Measurements from ENCODE around the gene DNALI1. TPM values are rescaled to one million over a fixed set of nuclear protein-coding genes. Genes with fewer than 3 reads are reported as not detected.
"Not testable (repeated sequence)": the region's sequence is repeated elsewhere in the genome, so short reads cannot be mapped to it uniquely, and the experiment has no call there.

The DNALI1 gene
- total RNA-seq, 2 donors from 2014 or later = 0.41 to 0.81 TPM

- not testable (repeated sequence) for H3K36me3 Mint-ChIP-seq (ENCODE audit: insufficient read depth in 2 of 2); DNase-seq; H3K4me3 Mint-ChIP-seq; H3K9me3 Mint-ChIP-seq; H3K27ac Mint-ChIP-seq; ATAC-seq (replicated peaks in 1 of 2)
- Mint-ChIP-seq H3K4me1 (ENCODE audit: low read depth) (peaks cover 17% of the 10 kb centered on the region), H3K27me3 (ENCODE audit: low read depth) (peaks cover 11% of the 10 kb centered on the region)
Observed at GRCh38 chr1:37559957-37560379, 3.2 kb downstream of the DNALI1 start.

- H3K36me3 Mint-ChIP-seq (ENCODE audit: insufficient read depth in 2 of 2) = no peaks in the 10 kb centered on the region
- peaks cover 17% of the 10 kb centered on the region for H3K4me1 Mint-ChIP-seq (ENCODE audit: low read depth)
- DNase-seq (no peak), ATAC-seq (replicated peaks in 1 of 2) (no peak)
- no peaks in the 10 kb centered on the region for H3K9me3 Mint-ChIP-seq
- H3K27me3 Mint-ChIP-seq (ENCODE audit: low read depth) = peaks cover 10% of the 10 kb centered on the region
- H3K4me3 Mint-ChIP-seq = no peak overlapping the region
- H3K27ac Mint-ChIP-seq = no peak overlapping the region
Observed at GRCh38 chr1:37560401-37561132, 3.8 kb downstream of the DNALI1 start.

GRCh38 chr1:37561133-37562132 is 4.7 kb downstream of the DNALI1 start:
- no peaks in the 10 kb centered on the region for H3K9me3 Mint-ChIP-seq
- H3K4me1 Mint-ChIP-seq (ENCODE audit: low read depth) = peaks cover 12% of the 10 kb centered on the region
- peaks cover 0 to under 1% of the 10 kb centered on the region in 2 donors for H3K36me3 Mint-ChIP-seq (ENCODE audit: insufficient read depth in 2 of 2)
- peak; percentile 47 to 61 for ATAC-seq (replicated peaks in 1 of 2)
- DNase-seq = peak; percentile 40 to 52
- H3K27ac Mint-ChIP-seq = no peak overlapping the region
- H3K27me3 Mint-ChIP-seq (ENCODE audit: low read depth) = peaks cover 1% of the 10 kb centered on the region
- no peak overlapping the region for H3K4me3 Mint-ChIP-seq

GRCh38 chr1:37562984-37563383 is 6.2 kb downstream of the DNALI1 start:
- peaks cover 4 to 10% of the 10 kb centered on the region in 2 donors for H3K36me3 Mint-ChIP-seq (ENCODE audit: insufficient read depth in 2 of 2)
- DNase-seq (no peak), ATAC-seq (replicated peaks in 1 of 2) (no peak)
- H3K4me1 Mint-ChIP-seq (ENCODE audit: low read depth) = peaks cover 4% of the 10 kb centered on the region
- no peaks in the 10 kb centered on the region for H3K9me3 Mint-ChIP-seq
- H3K27ac Mint-ChIP-seq = no peak overlapping the region
- no peak overlapping the region for H3K4me3 Mint-ChIP-seq
- H3K27me3 Mint-ChIP-seq (ENCODE audit: low read depth) = no peaks in the 10 kb centered on the region

- no peak for ATAC-seq (replicated peaks in 1 of 2)
- Mint-ChIP-seq H3K4me1 (ENCODE audit: low read depth) (no peaks in the 10 kb centered on the region), H3K9me3 (no peaks in the 10 kb centered on the region), H3K4me3 (no peak overlapping the region), H3K27ac (no peak overlapping the region), H3K36me3 (ENCODE audit: insufficient read depth in 2 of 2) (peaks cover 11 to 22% of the 10 kb centered on the region in 2 donors), H3K27me3 (ENCODE audit: low read depth) (no peaks in the 10 kb centered on the region)
- DNase-seq = no peak
Observed at GRCh38 chr1:37564892-37565291, 8.2 kb downstream of the DNALI1 start.

GRCh38 chr1:37567023-37567422 is 10.3 kb downstream of the DNALI1 start:
- H3K4me1 Mint-ChIP-seq (ENCODE audit: low read depth) = peaks cover 18% of the 10 kb centered on the region
- no peak overlapping the region for H3K4me3 Mint-ChIP-seq
- H3K36me3 Mint-ChIP-seq (ENCODE audit: insufficient read depth in 2 of 2) = peaks cover 16 to 36% of the 10 kb centered on the region in 2 donors
- DNase-seq (no peak), ATAC-seq (replicated peaks in 1 of 2) (no peak)
- H3K9me3 Mint-ChIP-seq = no peaks in the 10 kb centered on the region
- H3K27ac Mint-ChIP-seq = no peak overlapping the region
- no peaks in the 10 kb centered on the region for H3K27me3 Mint-ChIP-seq (ENCODE audit: low read depth)

GRCh38 chr1:37570528-37571334 is 14.0 kb downstream of the DNALI1 start:
- H3K4me3 Mint-ChIP-seq = peak overlapping the region in 1 of 2 donors; percentile 48
- H3K27ac Mint-ChIP-seq = peak overlapping the region; percentile 34
- H3K4me1 Mint-ChIP-seq (ENCODE audit: low read depth) = peaks cover 47% of the 10 kb centered on the region
- H3K9me3 Mint-ChIP-seq = no peaks in the 10 kb centered on the region
- peaks cover 24 to 63% of the 10 kb centered on the region in 2 donors for H3K36me3 Mint-ChIP-seq (ENCODE audit: insufficient read depth in 2 of 2)
- DNase-seq (no peak), ATAC-seq (replicated peaks in 1 of 2) (peak; percentile 22 to 48)
- H3K27me3 Mint-ChIP-seq (ENCODE audit: low read depth) = no peaks in the 10 kb centered on the region

- H3K27ac Mint-ChIP-seq = peak overlapping the region; percentile 94
- no peaks in the 10 kb centered on the region for H3K9me3 Mint-ChIP-seq
- DNase-seq (peak; percentile 32 to 55), ATAC-seq (replicated peaks in 1 of 2) (peak; percentile 57)
- peak overlapping the region; percentile 27 to 62 for H3K4me3 Mint-ChIP-seq
- H3K4me1 Mint-ChIP-seq (ENCODE audit: low read depth) = peaks cover 68% of the 10 kb centered on the region
- no peaks in the 10 kb centered on the region for H3K27me3 Mint-ChIP-seq (ENCODE audit: low read depth)
- H3K36me3 Mint-ChIP-seq (ENCODE audit: insufficient read depth in 2 of 2) = peaks cover 18 to 66% of the 10 kb centered on the region in 2 donors
Observed at GRCh38 chr1:37574834-37575480, 18.2 kb downstream of the DNALI1 start.

GRCh38 chr1:37575692-37576091 is 19.0 kb downstream of the DNALI1 start:
- peak overlapping the region; percentile 94 for H3K27ac Mint-ChIP-seq
- no peaks in the 10 kb centered on the region for H3K9me3 Mint-ChIP-seq
- ATAC-seq (replicated peaks in 1 of 2) (peak; percentile 36 to 48), DNase-seq (no peak)
- H3K4me1 Mint-ChIP-seq (ENCODE audit: low read depth) = peaks cover 64% of the 10 kb centered on the region
- H3K4me3 Mint-ChIP-seq = peak overlapping the region; percentile 37 to 62
- no peaks in the 10 kb centered on the region for H3K27me3 Mint-ChIP-seq (ENCODE audit: low read depth)
- H3K36me3 Mint-ChIP-seq (ENCODE audit: insufficient read depth in 2 of 2) = peaks cover 17 to 67% of the 10 kb centered on the region in 2 donors

- H3K9me3 Mint-ChIP-seq; H3K27me3 Mint-ChIP-seq (ENCODE audit: low read depth); DNase-seq; ATAC-seq (replicated peaks in 1 of 2); H3K27ac Mint-ChIP-seq; H3K4me3 Mint-ChIP-seq: not testable (repeated sequence)
- Mint-ChIP-seq H3K36me3 (ENCODE audit: insufficient read depth in 2 of 2) (peaks cover 13 to 46% of the 10 kb centered on the region in 2 donors), H3K4me1 (ENCODE audit: low read depth) (peaks cover 27% of the 10 kb centered on the region)
Observed at GRCh38 chr1:37584544-37584943, 27.8 kb downstream of the DNALI1 start.

- H3K27ac Mint-ChIP-seq = peak overlapping the region; percentile 64
- no peaks in the 10 kb centered on the region for H3K9me3 Mint-ChIP-seq
- DNase-seq (no peak), ATAC-seq (replicated peaks in 1 of 2) (peak; percentile 81 to 87)
- H3K4me3 Mint-ChIP-seq = peak overlapping the region in 1 of 2 donors; percentile 39
- H3K4me1 Mint-ChIP-seq (ENCODE audit: low read depth) = peaks cover 61% of the 10 kb centered on the region
- H3K27me3 Mint-ChIP-seq (ENCODE audit: low read depth) = no peaks in the 10 kb centered on the region
- peaks cover 11 to 49% of the 10 kb centered on the region in 2 donors for H3K36me3 Mint-ChIP-seq (ENCODE audit: insufficient read depth in 2 of 2)
Observed at GRCh38 chr1:37588939-37589338, 32.2 kb downstream of the DNALI1 start.

GRCh38 chr1:37593726-37594125 is 37.0 kb downstream of the DNALI1 start:
- peaks cover 66% of the 10 kb centered on the region for H3K4me1 Mint-ChIP-seq (ENCODE audit: low read depth)
- ATAC-seq (replicated peaks in 1 of 2) (no peak), DNase-seq (no peak)
- H3K27ac Mint-ChIP-seq = no peak overlapping the region
- peaks cover 9 to 33% of the 10 kb centered on the region in 2 donors for H3K36me3 Mint-ChIP-seq (ENCODE audit: insufficient read depth in 2 of 2)
- H3K27me3 Mint-ChIP-seq (ENCODE audit: low read depth) = no peaks in the 10 kb centered on the region
- H3K4me3 Mint-ChIP-seq = peak overlapping the region; percentile 38 to 55
- H3K9me3 Mint-ChIP-seq = no peaks in the 10 kb centered on the region
